GM21723 (cell line): Measurements from ENCODE around the gene PLA2G4A.

ENCODE experiments used
- ATAC-seq: cut with Tn5 transposase; IDR thresholded peaks from one replicate; pipeline ENCODE4 v1.9.1; 2021; ENCODE audit warnings: mild to moderate bottlenecking, moderate library complexity; ENCODE audit not compliant: unreplicated experiment

PLA2G4A gene

GRCh38 chr1:186828611-186829454 lies at the start of gene PLA2G4A:
PLA2G4A (plus strand) TSS chr1:186828949; CDS start chr1:186854355, 25,406 bp downstream.
- peak; percentile 91 for ATAC-seq

GRCh38 chr1:186780076-186780475 lies 48.7 kb upstream of the PLA2G4A start:
- ATAC-seq = peak; percentile 42

GRCh38 chr1:186781730-186782129 lies 47.0 kb upstream of the PLA2G4A start:
- ATAC-seq = no peak

GRCh38 chr1:186782791-186783190 lies 46.0 kb upstream of the PLA2G4A start:
- ATAC-seq = no peak

- no peak for ATAC-seq
Observed at GRCh38 chr1:186783193-186783592, 45.6 kb upstream of the PLA2G4A start.

- ATAC-seq = no peak
Observed at GRCh38 chr1:186785503-186785902, 43.2 kb upstream of the PLA2G4A start.

GRCh38 chr1:186790101-186790500 lies 38.6 kb upstream of the PLA2G4A start:
- no peak for ATAC-seq

- no peak for ATAC-seq
Observed at GRCh38 chr1:186792870-186793581, 35.7 kb upstream of the PLA2G4A start.

- ATAC-seq = no peak
Observed at GRCh38 chr1:186793582-186793927, 35.2 kb upstream of the PLA2G4A start.

- ATAC-seq = no peak
Observed at GRCh38 chr1:186798960-186799688, 29.6 kb upstream of the PLA2G4A start.

- peak; percentile 98 for ATAC-seq
Observed at GRCh38 chr1:186799689-186800054, 29.1 kb upstream of the PLA2G4A start.

GRCh38 chr1:186802388-186802787 lies 26.4 kb upstream of the PLA2G4A start:
- no peak for ATAC-seq

- ATAC-seq = no peak
Observed at GRCh38 chr1:186804679-186805078, 24.1 kb upstream of the PLA2G4A start.

GRCh38 chr1:186806477-186806876 lies 22.3 kb upstream of the PLA2G4A start:
- ATAC-seq = peak; percentile 61

- no peak for ATAC-seq
Observed at GRCh38 chr1:186807163-186807562, 21.6 kb upstream of the PLA2G4A start.

GRCh38 chr1:186811892-186812291 lies 16.9 kb upstream of the PLA2G4A start:
- ATAC-seq = no peak

GRCh38 chr1:186812570-186812969 lies 16.2 kb upstream of the PLA2G4A start:
- no peak for ATAC-seq

- no peak for ATAC-seq
Observed at GRCh38 chr1:186813420-186813819, 15.3 kb upstream of the PLA2G4A start.

- peak; percentile 90 for ATAC-seq
Observed at GRCh38 chr1:186819126-186819525, 9.6 kb upstream of the PLA2G4A start.

GRCh38 chr1:186819563-186819962 lies 9.2 kb upstream of the PLA2G4A start:
- peak; percentile 25 for ATAC-seq
